SK-N-SH (cell line): ENCODE measurements around the gene AKAP6.

ENCODE experiments used
- CTCF ChIP-seq: fragments of 200-600 bp; sonication (generic); IDR thresholded peaks from 2 replicates; pipeline ENCODE4 v1.6.1; 2017; ENCODE audit warnings: antibody characterized with exemption, mild to moderate bottlenecking, moderate library complexity
- EP300 ChIP-seq, 2 experiments: IDR thresholded peaks; 2 replicates each; pipeline versions ENCODE4 v1.4.0 to v1.6.1; 2012; ENCODE audit warnings: borderline replicate concordance in 1 of 2, low read depth in 1 of 2, low read length in 1 of 2
- EZH2phosphoT487 ChIP-seq: fragments of 200-600 bp; sonication (generic); IDR thresholded peaks from 2 replicates; pipeline ENCODE4 v1.6.1; 2017; ENCODE audit warnings: low read depth, mixed run types, mild to moderate bottlenecking, antibody characterized with exemption, moderate library complexity, borderline replicate concordance
- FOXJ3 ChIP-seq: sonication (generic); formaldehyde crosslinking; IDR thresholded peaks from 2 replicates; pipeline ENCODE4 v1.5.1; 2020; ENCODE audit warnings: mild to moderate bottlenecking, missing genetic modification reagents
- FOXM1 ChIP-seq: IDR thresholded peaks from 2 replicates; pipeline ENCODE4 v1.4.0; 2012; ENCODE audit warnings: low read depth, mild to moderate bottlenecking
- GATA2 ChIP-seq: sonication (generic); formaldehyde crosslinking; IDR thresholded peaks from 2 replicates; pipeline ENCODE4 v1.5.0; 2020; ENCODE audit warnings: mild to moderate bottlenecking, missing genetic modification reagents
- NRF1 ChIP-seq: IDR thresholded peaks from 2 replicates; pipeline ENCODE4 v1.6.1; 2012; ENCODE audit warnings: low read depth, mild to moderate bottlenecking, low read length
- PBX3 ChIP-seq: IDR thresholded peaks from 2 replicates; pipeline ENCODE4; 2012
- POLR2AphosphoS5 ChIP-seq: IDR thresholded peaks from 2 replicates; pipeline ENCODE4 v1.6.1; 2012; ENCODE audit warnings: low read depth, low read length
- RAD21 ChIP-seq: IDR thresholded peaks from 2 replicates; pipeline ENCODE4 v1.6.1; 2012; ENCODE audit warnings: mild to moderate bottlenecking, low read length
- REST ChIP-seq: IDR thresholded peaks from 2 replicates; pipeline ENCODE4 v1.6.1; 2012; ENCODE audit warnings: mild to moderate bottlenecking, low read depth, low read length, moderate library complexity
- USF2 ChIP-seq: fragments of 150-350 bp; IDR thresholded peaks from 2 replicates; pipeline ENCODE4 v1.6.1; 2017; ENCODE audit warnings: antibody characterized with exemption, low read length, low read depth, borderline replicate concordance
- YY1 ChIP-seq: IDR thresholded peaks from 2 replicates; pipeline ENCODE4 v1.4.0; 2012; ENCODE audit warnings: low read depth, mild to moderate bottlenecking

- TF ChIP-seq CTCF (no peak), EP300 (IDR thresholded peaks at IDR 0.05; ENCODE audit: borderline replicate concordance in 1 of 2, low read depth in 1 of 2, low read length in 1 of 2) (no peak), FOXM1 (no peak), YY1 (no peak), RAD21 (no peak), EZH2phosphoT487 (no peak), GATA2 (CRISPR knock-in tag) (no peak), POLR2AphosphoS5 (no peak), USF2 (no peak), REST (no peak), NRF1 (no peak), FOXJ3 (CRISPR knock-in tag) (no peak), PBX3 (no peak)
Measured at GRCh38 chr14:32468955-32469354, 139.9 kb downstream of the AKAP6 start.
